ENCODE results near the gene KCNG3. TPM values are rescaled to one million over a fixed set of nuclear protein-coding genes. Genes with fewer than 3 reads are reported as not detected.

KCNG3 gene
- total and polyA plus RNA-seq, 7 donors = not detected

GRCh38 chr2:42450136-42450535 is 43.6 kb downstream of the KCNG3 start:
- 30 to 58% (median 33%) methylated on average over 2 of the region's 2 CpGs for WGBS, 3 donors
- H3K27ac ChIP-seq = no peak overlapping the region
- H3K9me3 ChIP-seq = no peaks in the 10 kb centered on the region
- H3K27me3 ChIP-seq (ENCODE audit: insufficient read depth in 3 of 3, low read length in 2 of 3) = no peaks in the 10 kb centered on the region
- TF ChIP-seq CTCF (IDR thresholded peaks at IDR 0.05) = no peak
- H3K4me3 ChIP-seq = no peak overlapping the region
- ATAC-seq (no peak), DNase-seq (no peak)
- H3K36me3 ChIP-seq (ENCODE audit: insufficient read depth in 1 of 2, low read depth in 1 of 2) = no peaks in the 10 kb centered on the region
- intact Hi-C loops (cut with DNase I) = no loop called here
- H3K4me1 ChIP-seq = no peaks in the 10 kb centered on the region

GRCh38 chr2:42449163-42450087 is 44.4 kb downstream of the KCNG3 start:
- H3K27me3 ChIP-seq (ENCODE audit: insufficient read depth in 3 of 3, low read length in 2 of 3) = peaks cover 0 to 3% (median 0%) of the 10 kb centered on the region in 3 donors
- intact Hi-C loops (cut with DNase I) = no loop called here
- DNase-seq = no peak

GRCh38 chr2:42448163-42448562 is 45.6 kb downstream of the KCNG3 start:
- no peak overlapping the region for H3K4me3 ChIP-seq
- H3K4me1 ChIP-seq = no peaks in the 10 kb centered on the region
- intact Hi-C loops (cut with DNase I) = no loop called here
- 88 to 95% (median 95%) methylated on average over 2 of the region's 2 CpGs for WGBS, 3 donors
- no peak for DNase-seq
- no peak for TF ChIP-seq CTCF (IDR thresholded peaks at IDR 0.05)
- ATAC-seq = no peak
- peaks cover 0 to 3% (median 0%) of the 10 kb centered on the region in 3 donors for H3K27me3 ChIP-seq (ENCODE audit: insufficient read depth in 3 of 3, low read length in 2 of 3)
- H3K36me3 ChIP-seq (ENCODE audit: insufficient read depth in 1 of 2, low read depth in 1 of 2) = no peaks in the 10 kb centered on the region
- no peaks in the 10 kb centered on the region for H3K9me3 ChIP-seq
- H3K27ac ChIP-seq = no peak overlapping the region

More at GRCh38 chr2:42449163-42450087, 44.4 kb downstream of the KCNG3 start:
- Histone ChIP-seq H3K4me1 (no peaks in the 10 kb centered on the region), H3K36me3 (ENCODE audit: insufficient read depth in 1 of 2, low read depth in 1 of 2) (no peaks in the 10 kb centered on the region), H3K9me3 (no peaks in the 10 kb centered on the region), H3K4me3 (no peak overlapping the region), H3K27ac (no peak overlapping the region)
- 94 to 96% (median 94%) methylated on average over 8 of the region's 8 CpGs for WGBS, 3 donors
- ATAC-seq = no peak
- TF ChIP-seq CTCF (IDR thresholded peaks at IDR 0.05) = no peak

- TF ChIP-seq CTCF (IDR thresholded peaks at IDR 0.05) = no peak
- ATAC-seq (no peak), DNase-seq (no peak)
- Histone ChIP-seq H3K4me3 (no peak overlapping the region), H3K27me3 (ENCODE audit: insufficient read depth in 3 of 3, low read length in 2 of 3) (peaks cover 0 to 3% (median 0%) of the 10 kb centered on the region in 3 donors), H3K4me1 (no peaks in the 10 kb centered on the region), H3K27ac (no peak overlapping the region), H3K9me3 (no peaks in the 10 kb centered on the region), H3K36me3 (ENCODE audit: insufficient read depth in 1 of 2, low read depth in 1 of 2) (no peaks in the 10 kb centered on the region)
- intact Hi-C loops (cut with DNase I) = no loop called here
Measured at GRCh38 chr2:42446503-42447271, 47.1 kb downstream of the KCNG3 start.
